AG09309 (cell line): ENCODE data around the gene CTRL.
A peak's percentile ranks its signal among the peaks of the same experiment; 100 is the strongest.

Experiments
- DNase-seq: peaks from one replicate; pipeline ENCODE4 v3.0.0-alpha.2; 2010; ENCODE audit warnings: low read depth
- H3K4me3 ChIP-seq: 2 replicates; pipeline ENCODE4 v1.5.1; 2011; ENCODE audit warnings: mild to moderate bottlenecking, low read depth, low read length, moderate library complexity; ENCODE audit not compliant: control insufficient read depth
- TF ChIP-seq, protein P1 (sequence below): IDR thresholded peaks from 2 replicates; pipeline ENCODE4 v1.5.1; 2011; ENCODE audit warnings: mild to moderate bottlenecking, low read depth, low read length, inconsistent platforms; ENCODE audit not compliant: insufficient read depth, control insufficient read depth; ENCODE audit errors: missing control alignments

Gene CTRL

DNA sequence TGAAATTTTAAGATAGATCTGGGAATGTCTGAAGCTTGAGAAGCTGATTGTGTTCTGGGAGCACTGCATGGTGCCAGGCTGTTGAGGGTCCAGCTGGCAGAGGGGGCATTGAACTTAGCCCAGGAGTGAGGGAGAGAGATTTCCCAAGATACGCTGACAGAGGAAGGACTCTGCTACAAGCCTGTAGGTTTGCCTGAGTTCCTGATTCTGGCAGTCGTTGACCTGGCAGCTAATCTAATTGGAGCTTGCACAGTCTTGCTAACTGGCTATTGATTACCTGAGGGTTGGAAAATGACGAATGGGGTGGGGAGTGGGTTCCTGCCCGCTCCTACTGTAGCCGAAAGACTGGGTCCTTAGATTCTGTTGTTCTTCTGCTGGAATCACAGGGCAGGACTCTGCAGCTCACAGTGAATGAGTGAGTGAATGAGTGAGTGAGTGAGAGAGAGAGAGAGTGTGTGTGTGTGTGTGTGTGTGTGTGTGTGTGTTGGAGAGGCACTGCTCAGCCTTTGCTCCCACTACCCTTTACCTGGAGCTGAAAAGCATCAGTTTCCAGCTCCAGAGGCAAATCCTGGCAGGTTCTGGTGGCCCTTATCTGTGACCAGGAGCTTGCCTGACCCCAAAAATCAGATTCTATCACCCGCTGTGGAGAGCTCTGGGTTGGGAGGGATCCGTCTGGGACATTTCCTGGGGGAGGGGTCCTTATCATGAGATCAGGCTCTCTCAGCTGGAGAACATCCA is 16.7 kb downstream of the CTRL start:
- no peak for DNase-seq
- no peak overlapping the region for H3K4me3 ChIP-seq
- TF ChIP-seq, protein P1, sequence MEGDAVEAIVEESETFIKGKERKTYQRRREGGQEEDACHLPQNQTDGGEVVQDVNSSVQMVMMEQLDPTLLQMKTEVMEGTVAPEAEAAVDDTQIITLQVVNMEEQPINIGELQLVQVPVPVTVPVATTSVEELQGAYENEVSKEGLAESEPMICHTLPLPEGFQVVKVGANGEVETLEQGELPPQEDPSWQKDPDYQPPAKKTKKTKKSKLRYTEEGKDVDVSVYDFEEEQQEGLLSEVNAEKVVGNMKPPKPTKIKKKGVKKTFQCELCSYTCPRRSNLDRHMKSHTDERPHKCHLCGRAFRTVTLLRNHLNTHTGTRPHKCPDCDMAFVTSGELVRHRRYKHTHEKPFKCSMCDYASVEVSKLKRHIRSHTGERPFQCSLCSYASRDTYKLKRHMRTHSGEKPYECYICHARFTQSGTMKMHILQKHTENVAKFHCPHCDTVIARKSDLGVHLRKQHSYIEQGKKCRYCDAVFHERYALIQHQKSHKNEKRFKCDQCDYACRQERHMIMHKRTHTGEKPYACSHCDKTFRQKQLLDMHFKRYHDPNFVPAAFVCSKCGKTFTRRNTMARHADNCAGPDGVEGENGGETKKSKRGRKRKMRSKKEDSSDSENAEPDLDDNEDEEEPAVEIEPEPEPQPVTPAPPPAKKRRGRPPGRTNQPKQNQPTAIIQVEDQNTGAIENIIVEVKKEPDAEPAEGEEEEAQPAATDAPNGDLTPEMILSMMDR = no peak

DNA sequence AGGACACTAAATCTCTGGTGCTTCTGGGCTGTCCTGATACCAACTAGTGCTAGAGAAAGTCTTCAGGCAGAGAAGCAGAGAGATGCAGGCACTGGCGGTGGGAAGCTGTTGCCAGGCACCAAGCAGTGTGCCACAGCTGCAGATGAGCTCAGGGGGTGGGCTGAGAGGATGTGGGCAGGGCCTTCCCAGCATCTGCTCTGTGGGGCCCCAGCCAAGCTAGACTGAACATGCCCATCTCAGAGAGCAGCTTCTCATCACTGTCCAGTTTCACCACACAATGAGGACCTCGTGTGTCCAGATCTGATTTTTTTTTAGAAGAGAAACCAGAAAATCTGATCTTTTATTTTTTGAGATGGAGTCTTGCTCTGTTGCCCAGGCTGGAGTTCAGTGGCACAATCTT is 21.5 kb downstream of the CTRL start:
- TF ChIP-seq, protein P1 = no peak
- DNase-seq = peak; percentile 31
- no peak overlapping the region for H3K4me3 ChIP-seq

DNA sequence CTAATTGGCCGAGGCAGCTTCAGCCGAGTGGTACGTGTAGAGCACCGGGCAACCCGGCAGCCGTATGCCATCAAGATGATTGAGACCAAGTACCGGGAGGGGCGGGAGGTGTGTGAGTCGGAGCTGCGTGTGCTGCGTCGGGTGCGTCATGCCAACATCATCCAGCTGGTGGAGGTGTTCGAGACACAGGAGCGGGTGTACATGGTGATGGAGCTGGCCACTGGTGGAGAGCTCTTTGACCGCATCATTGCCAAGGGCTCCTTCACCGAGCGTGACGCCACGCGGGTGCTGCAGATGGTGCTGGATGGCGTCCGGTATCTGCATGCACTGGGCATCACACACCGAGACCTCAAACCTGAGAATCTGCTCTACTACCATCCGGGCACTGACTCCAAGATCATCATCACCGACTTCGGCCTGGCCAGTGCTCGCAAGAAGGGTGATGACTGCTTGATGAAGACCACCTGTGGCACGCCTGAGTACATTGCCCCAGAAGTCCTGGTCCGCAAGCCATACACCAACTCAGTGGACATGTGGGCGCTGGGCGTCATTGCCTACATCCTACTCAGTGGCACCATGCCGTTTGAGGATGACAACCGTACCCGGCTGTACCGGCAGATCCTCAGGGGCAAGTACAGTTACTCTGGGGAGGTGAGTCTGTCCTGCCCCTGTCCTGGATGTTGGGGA is 22.5 kb downstream of the CTRL start:
- no peak for DNase-seq
- TF ChIP-seq, protein P1 = no peak

DNA sequence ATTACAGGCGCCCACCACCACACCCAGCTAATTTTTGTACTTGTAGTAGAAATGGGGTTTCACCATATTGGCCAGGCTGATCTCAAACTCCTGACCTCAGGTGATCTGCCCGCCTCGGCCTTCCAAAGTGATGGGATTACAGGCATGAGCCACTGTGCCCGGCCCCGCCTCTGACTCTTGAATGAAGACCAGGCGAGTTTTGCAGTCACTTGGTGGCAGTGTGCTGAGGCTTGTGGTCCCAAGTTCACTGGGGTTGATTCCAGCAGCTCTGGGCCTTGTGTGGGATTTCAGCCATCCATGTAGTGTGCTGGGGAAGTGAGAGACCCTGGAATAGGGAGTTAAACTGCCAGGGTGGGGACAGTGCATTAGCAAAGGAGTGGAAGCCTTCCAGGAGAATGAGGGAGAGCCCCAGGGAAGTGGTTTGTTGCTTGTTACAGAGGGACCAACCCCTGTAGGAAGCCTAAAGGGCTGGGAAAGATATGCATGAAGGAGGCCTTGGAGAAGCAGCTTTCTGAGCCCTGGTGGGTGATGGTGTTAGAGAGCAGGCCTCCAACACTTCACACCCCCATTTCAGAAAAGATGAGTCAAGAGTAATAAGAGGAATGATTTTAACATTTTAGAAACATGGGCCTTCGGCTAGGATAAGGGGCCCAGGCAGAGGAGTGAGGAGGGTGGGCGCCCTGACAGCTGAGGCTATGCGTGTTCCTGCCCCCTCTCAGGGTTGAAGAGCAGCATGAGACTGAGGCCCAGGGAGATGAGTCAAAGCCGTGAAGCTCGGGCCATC is 24.1 kb downstream of the CTRL start:
- no peak overlapping the region for H3K4me3 ChIP-seq
- no peak for DNase-seq
- TF ChIP-seq, protein P1 = no peak

More for the DNA sequence above, 22.5 kb downstream of the CTRL start:
- no peak overlapping the region for H3K4me3 ChIP-seq

DNA sequence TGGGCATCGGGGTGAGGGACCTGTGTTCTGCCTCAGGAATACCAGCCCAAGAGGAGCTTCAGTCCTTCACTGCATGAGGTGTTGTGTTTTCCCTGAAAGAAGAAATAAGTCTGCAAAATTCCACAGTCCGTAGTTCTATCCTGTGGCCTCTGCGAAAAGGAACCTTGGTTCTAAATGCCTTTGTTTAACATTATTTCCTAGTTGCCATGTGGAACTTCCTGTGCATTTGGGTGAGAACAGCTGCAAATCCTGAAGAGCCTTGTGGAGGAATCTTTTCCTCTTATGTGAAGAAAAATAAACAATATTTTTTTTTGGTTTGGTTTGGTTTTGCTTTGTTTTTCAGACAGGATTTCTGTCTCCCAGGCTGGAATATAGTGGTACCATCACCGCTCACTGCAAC is 28.8 kb downstream of the CTRL start:
- DNase-seq = no peak
- TF ChIP-seq, protein P1 = no peak
- no peak overlapping the region for H3K4me3 ChIP-seq

DNA sequence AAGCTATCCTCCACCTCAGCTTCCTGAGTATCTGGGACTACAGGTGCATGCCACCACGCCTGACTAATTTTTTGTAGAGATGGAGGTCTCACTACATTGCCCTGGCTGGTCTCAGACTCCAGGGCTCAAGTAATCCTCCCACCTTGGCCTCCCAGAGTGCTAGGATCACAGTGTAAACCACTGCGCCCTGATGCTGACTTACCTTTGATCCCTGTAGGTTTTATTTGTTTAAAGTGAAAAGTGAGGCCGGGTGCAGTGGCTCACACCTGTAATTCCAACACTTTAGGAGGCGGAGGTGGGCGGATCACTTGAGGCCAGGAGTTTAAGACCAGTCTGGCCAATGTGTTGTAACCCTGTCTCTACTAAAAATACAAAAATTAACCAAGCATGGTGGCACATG is 29.9 kb downstream of the CTRL start:
- no peak overlapping the region for H3K4me3 ChIP-seq
- TF ChIP-seq, protein P1 = no peak
- DNase-seq = no peak
